ENCODE measurements around the gene TMEM234. TPM values are rescaled to one million over a fixed set of nuclear protein-coding genes. Genes with fewer than 3 reads are reported as not detected.

The TMEM234 gene
- total RNA-seq, 1 experiment from 2014 or later = 6.5 TPM

DNA sequence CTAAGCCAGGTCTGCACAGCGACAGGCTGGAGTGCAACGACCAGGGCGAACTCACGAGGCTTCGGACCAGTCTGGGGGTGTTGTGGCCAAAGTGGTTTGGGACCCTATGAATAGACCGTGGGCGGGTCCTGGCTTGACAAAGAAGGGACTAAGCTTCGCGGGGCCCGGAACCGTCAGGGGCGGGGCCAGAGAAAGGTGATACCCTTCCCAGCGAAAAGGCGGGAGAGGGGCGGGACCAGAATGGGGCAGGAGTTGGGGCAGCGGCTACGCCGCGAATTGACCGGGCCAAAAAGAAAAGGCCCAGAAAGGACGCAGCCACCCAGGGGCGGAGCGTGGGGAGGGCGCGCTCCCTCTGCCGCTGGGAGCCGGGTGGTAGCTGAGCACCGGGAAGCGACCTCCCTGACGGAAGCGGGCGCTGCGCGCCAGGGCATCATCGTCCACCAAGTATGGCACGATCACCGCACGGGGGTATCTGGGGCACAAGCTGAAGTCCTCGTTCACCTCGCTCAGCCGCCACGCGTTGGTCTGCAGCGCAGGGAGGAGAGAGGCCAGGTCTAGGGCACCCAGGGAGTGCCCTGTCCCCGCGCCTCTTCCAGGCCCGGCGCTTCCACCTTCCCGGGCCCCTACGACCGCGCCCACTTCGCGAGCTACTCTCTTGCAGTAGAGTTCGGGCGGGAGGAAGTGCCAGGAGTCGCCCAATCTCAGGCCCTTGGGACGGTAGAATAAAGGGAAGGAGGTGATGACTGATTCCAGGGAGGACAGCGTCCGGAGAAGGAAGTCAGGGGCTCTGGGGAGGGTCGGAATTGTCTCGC, 18.2 kb upstream of the TMEM234 start:
- DNase-seq (ENCODE audit: extremely low read depth, low read depth) = no peak

DNA sequence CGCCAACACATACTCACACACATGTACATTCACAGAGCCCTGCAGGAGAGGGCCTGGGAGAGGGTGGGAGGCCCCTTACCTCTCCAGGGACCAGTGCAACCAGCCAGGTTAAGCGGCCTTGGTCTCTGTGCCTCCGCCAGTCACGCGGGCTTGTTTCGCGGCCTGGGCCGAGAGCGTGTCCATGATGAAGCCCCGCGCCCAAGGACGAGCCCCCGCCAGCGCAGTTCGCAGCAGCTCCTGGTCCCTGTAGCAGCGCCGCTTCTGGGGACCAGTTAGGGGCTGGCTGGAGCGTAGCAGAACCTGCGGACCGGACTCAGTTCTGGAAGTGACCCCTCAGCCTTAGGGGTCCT, 17.6 kb upstream of the TMEM234 start:
- DNase-seq (ENCODE audit: extremely low read depth, low read depth) = no peak

GRCh38 chr1:32239337-32239736, 17.2 kb upstream of the TMEM234 start:
- DNase-seq (ENCODE audit: extremely low read depth, low read depth) = no peak

DNA sequence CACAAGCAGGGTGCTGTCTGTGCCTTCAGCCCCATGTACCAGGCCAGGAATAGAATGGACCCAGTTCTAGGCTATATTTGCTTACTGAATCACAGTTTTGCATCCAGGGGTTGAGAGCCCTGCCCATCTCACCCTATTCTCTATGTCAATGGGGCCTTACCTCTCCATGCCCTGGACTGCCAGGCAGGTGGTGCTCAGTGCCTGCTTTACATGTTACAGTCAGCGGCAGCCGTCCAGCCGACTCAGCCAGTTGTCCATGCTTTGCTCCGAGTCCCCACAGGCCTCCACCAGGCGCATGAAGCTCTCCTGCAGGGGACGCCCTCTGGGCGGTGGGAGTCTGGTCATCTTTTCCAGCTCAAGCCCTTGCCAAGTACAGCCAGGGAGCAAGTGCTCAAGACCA, 12.6 kb upstream of the TMEM234 start:
- DNase-seq (ENCODE audit: extremely low read depth, low read depth) = no peak

GRCh38 chr1:32232558-32233304, 10.6 kb upstream of the TMEM234 start:
- no peak for DNase-seq (ENCODE audit: extremely low read depth, low read depth)

GRCh38 chr1:32231843-32232432, 9.8 kb upstream of the TMEM234 start:
- no peak for DNase-seq (ENCODE audit: extremely low read depth, low read depth)

DNA sequence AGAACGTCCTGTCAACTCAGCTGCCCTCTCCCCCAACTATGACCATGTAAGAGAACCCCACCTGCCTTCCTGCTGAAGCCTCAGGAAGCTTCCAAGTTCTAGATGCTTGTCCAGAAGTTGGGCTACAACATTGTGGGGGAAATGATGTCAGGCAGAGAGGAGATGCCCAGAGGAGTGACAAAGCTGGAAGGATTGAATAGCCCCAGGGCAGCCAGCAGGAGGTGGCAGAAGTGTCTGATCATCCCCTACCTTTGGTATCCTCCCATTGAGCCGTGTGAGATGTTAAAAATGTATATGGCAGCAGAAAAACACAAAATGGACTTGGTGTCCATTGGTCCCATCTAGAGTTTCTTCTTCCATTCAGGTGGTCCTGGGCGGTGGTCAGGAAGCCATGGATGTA, 6.6 kb upstream of the TMEM234 start:
- no peak for DNase-seq (ENCODE audit: extremely low read depth, low read depth)

- no peak for DNase-seq (ENCODE audit: extremely low read depth, low read depth)
Measured at GRCh38 chr1:32224285-32224684, 2.1 kb upstream of the TMEM234 start.

DNA sequence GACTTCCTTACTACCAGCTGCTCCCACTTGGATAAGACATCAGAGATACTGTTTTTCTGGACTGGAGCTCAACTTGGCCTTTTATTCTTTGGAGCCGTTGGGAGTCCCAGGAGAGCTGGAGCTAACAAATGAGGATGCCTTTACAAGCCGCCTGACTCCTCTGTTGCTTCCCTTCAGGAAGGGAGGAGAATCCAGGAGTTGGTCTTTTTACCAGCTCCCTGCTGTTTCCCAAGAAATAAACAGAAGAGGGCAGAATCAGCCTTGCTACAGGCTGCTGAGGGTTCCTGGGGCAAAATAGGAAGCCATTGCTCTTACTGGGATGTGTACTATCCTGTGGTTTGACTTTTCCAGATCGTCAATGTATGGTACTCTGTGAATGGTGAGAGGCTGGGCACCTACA, 1.5 kb upstream of the TMEM234 start:
- no peak for DNase-seq (ENCODE audit: extremely low read depth, low read depth)

GRCh38 chr1:32221581-32221979, 573 bp downstream of the TMEM234 start:
- DNase-seq (ENCODE audit: extremely low read depth, low read depth) = no peak

DNA sequence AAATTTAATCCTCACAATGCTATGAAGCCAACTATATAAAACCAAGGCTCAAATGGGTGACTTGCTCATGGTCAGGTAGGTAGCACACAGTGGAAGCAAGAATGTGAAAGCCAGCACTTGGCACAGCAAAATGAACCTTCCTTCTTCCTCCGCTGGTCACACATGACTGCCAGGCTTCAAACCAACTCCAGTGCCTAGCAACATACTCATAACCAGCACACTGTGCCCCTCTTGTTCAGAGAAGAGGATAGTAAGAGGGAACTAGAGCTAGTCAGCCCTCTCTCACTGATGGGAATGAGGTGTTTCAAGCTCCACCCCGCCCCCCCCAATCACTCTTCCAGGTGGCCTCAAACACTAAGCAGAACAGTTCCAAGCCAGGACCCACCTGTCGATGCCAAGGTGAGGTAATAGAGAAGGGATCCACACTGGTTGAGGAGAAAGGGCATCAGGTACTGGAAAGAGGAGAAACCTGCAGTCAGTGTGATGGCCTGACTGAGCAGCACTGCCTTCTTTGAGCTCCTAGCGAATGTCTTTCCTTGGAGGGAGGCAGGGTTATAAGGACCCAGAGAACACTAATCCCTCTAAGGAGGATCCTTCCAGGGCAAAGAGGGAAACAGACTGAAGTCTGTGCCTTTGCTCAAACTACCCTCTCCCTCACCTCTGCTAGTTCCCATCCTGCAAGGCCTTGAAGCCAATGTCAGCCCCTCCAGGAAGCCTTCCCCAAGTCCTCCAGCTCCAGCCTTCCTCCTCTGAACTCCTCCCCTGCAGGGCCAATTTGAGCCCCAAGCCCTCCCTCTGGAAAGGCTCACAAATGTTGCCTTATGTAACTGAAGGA, 1.2 kb downstream of the TMEM234 start:
- DNase-seq (ENCODE audit: extremely low read depth, low read depth) = no peak

DNA sequence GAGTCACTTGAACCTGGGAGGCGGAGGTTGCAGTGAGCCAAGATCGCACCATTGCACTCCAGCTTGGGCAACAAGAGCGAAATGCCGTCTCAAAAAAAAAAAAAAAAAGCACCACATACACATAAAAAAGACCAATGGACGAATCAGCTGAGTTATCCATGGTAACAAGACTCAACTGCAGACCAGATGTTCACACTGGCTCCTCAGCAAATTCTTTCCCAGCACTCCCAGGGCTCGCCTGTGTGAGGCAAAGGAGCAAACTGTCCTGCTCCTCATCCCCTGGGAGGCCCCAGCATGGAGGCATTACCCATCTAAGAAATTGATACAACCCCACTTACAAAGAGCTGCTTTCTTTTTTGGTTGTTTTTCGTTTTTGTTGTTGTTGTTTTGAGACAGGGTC, 3.1 kb downstream of the TMEM234 start:
- DNase-seq (ENCODE audit: extremely low read depth, low read depth) = no peak

DNA sequence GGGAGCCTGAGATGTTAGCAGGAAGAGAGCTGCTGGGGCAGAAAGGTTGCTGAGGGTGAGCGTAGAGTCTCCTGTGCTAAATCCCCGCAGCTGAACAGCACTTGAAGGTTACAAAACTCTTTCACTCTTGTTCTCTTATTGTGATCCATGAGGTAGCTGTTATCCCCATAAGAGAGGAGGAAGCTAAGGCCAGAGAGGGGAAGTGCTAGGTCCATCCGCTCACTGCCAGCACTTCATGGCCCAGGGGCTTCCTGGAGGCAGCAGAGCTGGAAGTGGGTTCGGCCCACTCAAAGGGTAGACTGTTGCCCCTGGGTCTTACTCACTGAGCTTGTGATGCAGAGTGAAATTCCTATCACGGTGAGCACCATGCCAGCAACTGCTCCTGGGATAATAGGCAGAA, 5.6 kb downstream of the TMEM234 start:
- no peak for DNase-seq (ENCODE audit: extremely low read depth, low read depth)

GRCh38 chr1:32215629-32216480, 6.3 kb downstream of the TMEM234 start:
- peak; percentile 51 for DNase-seq (ENCODE audit: extremely low read depth, low read depth)

DNA sequence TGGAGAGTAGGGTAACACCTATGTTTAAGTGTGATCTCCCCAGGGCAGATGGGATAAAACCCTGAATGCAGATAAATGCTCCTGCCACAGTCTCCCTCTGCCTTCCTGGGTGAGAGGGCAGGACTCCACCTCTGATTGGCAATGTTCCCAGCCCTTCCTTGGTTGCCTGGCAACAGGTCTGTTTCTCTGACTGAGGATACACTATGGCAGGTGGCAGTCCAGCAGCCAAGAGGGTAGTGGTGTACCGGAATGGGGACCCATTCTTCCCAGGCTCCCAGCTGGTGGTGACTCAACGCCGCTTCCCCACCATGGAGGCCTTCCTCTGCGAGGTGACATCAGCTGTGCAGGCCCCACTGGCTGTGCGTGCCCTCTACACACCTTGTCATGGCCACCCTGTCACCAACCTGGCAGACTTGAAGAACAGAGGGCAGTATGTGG, 13.2 kb downstream of the TMEM234 start, which contains the start of gene DCDC2B:
TSS of gene DCDC2B (plus strand) at position 199 of the 438 bp plus-strand sequence. CDS start at position 204, 5 bp downstream.
- no peak for DNase-seq (ENCODE audit: extremely low read depth, low read depth)

GRCh38 chr1:32208469-32208868, 13.7 kb downstream of the TMEM234 start:
- DNase-seq (ENCODE audit: extremely low read depth, low read depth) = no peak

DNA sequence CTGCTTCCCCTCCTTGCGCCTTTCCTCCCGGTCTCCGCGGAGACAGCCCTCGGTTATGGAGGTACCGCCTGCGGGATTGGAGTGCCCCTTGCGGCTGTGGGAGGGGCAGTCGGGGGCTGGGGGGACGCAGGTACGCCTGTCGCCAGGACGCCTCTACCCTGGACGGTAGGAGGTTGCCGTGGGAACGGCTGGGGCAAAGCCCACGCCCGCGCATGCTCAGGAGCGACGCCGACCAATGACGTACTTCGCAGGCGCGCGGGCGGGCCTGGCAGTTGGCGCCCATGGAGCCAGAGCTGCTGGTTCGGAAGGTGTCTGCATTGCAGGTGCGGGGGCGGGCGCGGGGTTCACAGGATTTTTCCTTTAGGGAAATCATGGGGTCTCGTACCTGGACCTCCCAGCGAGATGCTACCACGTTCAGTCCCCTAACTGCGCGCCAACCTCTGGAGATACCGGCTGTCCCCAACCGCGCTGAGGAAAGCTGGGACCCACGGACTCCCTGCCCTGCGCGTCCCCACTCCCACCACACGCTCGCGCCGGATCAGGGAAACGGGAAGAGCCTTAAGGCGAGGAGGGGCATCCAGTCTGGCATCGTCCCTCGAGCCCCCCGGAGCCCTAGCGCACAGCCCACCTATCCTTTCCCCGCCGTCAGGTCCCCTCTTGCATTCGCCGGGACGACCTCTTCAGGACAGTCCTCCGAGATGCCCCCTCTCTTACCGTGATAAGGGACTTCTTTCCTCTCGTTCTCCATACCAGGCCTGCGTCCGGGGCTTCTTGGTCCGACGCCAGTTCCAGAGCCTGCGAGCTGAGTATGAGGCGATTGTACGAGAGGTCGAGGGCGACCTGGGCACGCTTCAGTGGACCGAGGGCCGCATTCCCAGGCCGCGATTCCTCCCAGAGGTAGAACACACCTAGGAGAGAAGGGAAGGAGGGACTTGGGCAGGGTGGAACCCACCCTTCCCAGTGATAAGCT, 16.5 kb downstream of the TMEM234 start, which contains the start of gene IQCC:
TSS of gene IQCC (plus strand) at position 271 of the 970 bp plus-strand sequence. CDS start at position 282, 11 bp downstream.
- peak; percentile 63 for DNase-seq (ENCODE audit: extremely low read depth, low read depth)

DNA sequence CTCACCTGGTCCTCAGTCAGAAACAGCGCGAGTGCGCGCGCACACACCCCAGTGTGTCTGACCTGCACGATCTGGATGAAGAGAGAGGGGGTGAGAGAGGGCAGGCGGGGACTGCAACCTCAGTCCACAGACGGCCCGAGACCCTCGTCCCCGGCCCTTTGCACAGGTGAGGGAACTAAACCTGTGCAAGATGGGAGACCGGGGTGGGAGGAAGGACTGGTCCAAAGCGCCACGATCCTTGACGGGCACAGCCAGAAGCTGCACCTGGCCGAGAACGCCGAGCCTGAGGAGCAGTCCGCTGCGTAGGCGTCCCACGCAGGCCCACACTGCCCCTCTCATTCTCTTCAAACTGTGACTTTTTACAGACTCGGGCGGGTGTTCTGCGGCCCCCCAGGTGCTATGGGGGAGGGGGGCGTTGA, 17.2 kb downstream of the TMEM234 start:
- DNase-seq (ENCODE audit: extremely low read depth, low read depth) = no peak
